IPS-18a (cell line): ENCODE measurements around the gene STIM2.
"Not testable (repeated sequence)": the region's sequence is repeated elsewhere in the genome, so short reads cannot be mapped to it uniquely, and the experiment has no call there.

Experiments
- H3K27ac ChIP-seq: one replicate; pipeline ENCODE4 v1.5.1; 2013; ENCODE audit warnings: low read length
- H3K27me3 ChIP-seq: one replicate; pipeline ENCODE4 v1.6.1; 2013; ENCODE audit warnings: mild to moderate bottlenecking, low read length; ENCODE audit not compliant: control insufficient read depth, insufficient read depth
- H3K36me3 ChIP-seq: one replicate; pipeline ENCODE4 v1.6.1; 2013; ENCODE audit warnings: low read depth, low read length; ENCODE audit not compliant: control insufficient read depth
- H3K4me1 ChIP-seq: one replicate; pipeline ENCODE4 v1.6.1; 2013; ENCODE audit warnings: low read depth, low read length; ENCODE audit not compliant: control insufficient read depth
- H3K4me3 ChIP-seq: one replicate; pipeline ENCODE4 v1.5.1; 2013; ENCODE audit warnings: low read length
- H3K9ac ChIP-seq: one replicate; pipeline ENCODE4 v1.6.1; 2013; ENCODE audit warnings: mild to moderate bottlenecking, low read length, moderate library complexity
- H3K9me3 ChIP-seq: one replicate; pipeline ENCODE4 v1.6.1; 2013; ENCODE audit warnings: low read depth, low read length; ENCODE audit not compliant: control insufficient read depth

Gene STIM2

GRCh38 chr4:27023366-27023765 is 162.7 kb downstream of the STIM2 start:
- H3K4me1 ChIP-seq: peaks cover 5% of the 10 kb centered on the region
- H3K9me3 ChIP-seq: no peaks in the 10 kb centered on the region
- no peak overlapping the region for H3K27ac ChIP-seq
- H3K27me3 ChIP-seq: no peaks in the 10 kb centered on the region
- H3K4me3 ChIP-seq: no peak overlapping the region
- no peak overlapping the region for H3K9ac ChIP-seq
- peaks cover 4% of the 10 kb centered on the region for H3K36me3 ChIP-seq

GRCh38 chr4:27024805-27025204 is 164.2 kb downstream of the STIM2 start:
- H3K9me3 ChIP-seq: no peaks in the 10 kb centered on the region
- H3K27ac ChIP-seq: no peak overlapping the region
- H3K4me1 ChIP-seq: peaks cover 5% of the 10 kb centered on the region
- peaks cover 4% of the 10 kb centered on the region for H3K36me3 ChIP-seq
- H3K27me3 ChIP-seq: no peaks in the 10 kb centered on the region
- H3K4me3 ChIP-seq: no peak overlapping the region
- no peak overlapping the region for H3K9ac ChIP-seq

GRCh38 chr4:27027428-27027827 is 166.8 kb downstream of the STIM2 start:
- no peak overlapping the region for H3K9ac ChIP-seq
- H3K36me3 ChIP-seq: no peaks in the 10 kb centered on the region
- no peaks in the 10 kb centered on the region for H3K9me3 ChIP-seq
- H3K27me3 ChIP-seq: no peaks in the 10 kb centered on the region
- H3K4me3 ChIP-seq: no peak overlapping the region
- H3K4me1 ChIP-seq: peaks cover 5% of the 10 kb centered on the region
- H3K27ac ChIP-seq: no peak overlapping the region

- H3K4me3 ChIP-seq, H3K4me1 ChIP-seq, H3K27ac ChIP-seq, H3K9ac ChIP-seq, H3K36me3 ChIP-seq, H3K9me3 ChIP-seq, H3K27me3 ChIP-seq: not testable (repeated sequence)
These were observed 174.5 kb downstream of the STIM2 start for GRCh38 chr4:27035127-27035526.

GRCh38 chr4:27040356-27040755 is 179.7 kb downstream of the STIM2 start:
- H3K4me1 ChIP-seq: no peaks in the 10 kb centered on the region
- peaks cover 3% of the 10 kb centered on the region for H3K9me3 ChIP-seq
- H3K9ac ChIP-seq: no peak overlapping the region
- no peaks in the 10 kb centered on the region for H3K36me3 ChIP-seq
- H3K27ac ChIP-seq: no peak overlapping the region
- no peaks in the 10 kb centered on the region for H3K27me3 ChIP-seq
- no peak overlapping the region for H3K4me3 ChIP-seq

GRCh38 chr4:27042411-27042810 is 181.8 kb downstream of the STIM2 start:
- H3K27me3 ChIP-seq: no peaks in the 10 kb centered on the region
- no peak overlapping the region for H3K27ac ChIP-seq
- H3K36me3 ChIP-seq: no peaks in the 10 kb centered on the region
- no peaks in the 10 kb centered on the region for H3K4me1 ChIP-seq
- no peak overlapping the region for H3K4me3 ChIP-seq
- no peak overlapping the region for H3K9ac ChIP-seq
- no peaks in the 10 kb centered on the region for H3K9me3 ChIP-seq

GRCh38 chr4:27043200-27043599 is 182.6 kb downstream of the STIM2 start:
- Histone ChIP-seq H3K9ac (no peak overlapping the region), H3K4me3 (no peak overlapping the region), H3K36me3 (no peaks in the 10 kb centered on the region), H3K4me1 (no peaks in the 10 kb centered on the region), H3K27me3 (no peaks in the 10 kb centered on the region), H3K9me3 (no peaks in the 10 kb centered on the region), H3K27ac (no peak overlapping the region)

- Histone ChIP-seq H3K36me3 (no peaks in the 10 kb centered on the region), H3K4me3 (no peak overlapping the region), H3K9ac (no peak overlapping the region), H3K4me1 (peaks cover 6% of the 10 kb centered on the region), H3K27ac (no peak overlapping the region), H3K27me3 (no peaks in the 10 kb centered on the region), H3K9me3 (no peaks in the 10 kb centered on the region)
These were observed 186.2 kb downstream of the STIM2 start for GRCh38 chr4:27046851-27047250.

GRCh38 chr4:27048429-27049238 is 188.0 kb downstream of the STIM2 start:
- Histone ChIP-seq H3K9ac (no peak overlapping the region), H3K36me3 (no peaks in the 10 kb centered on the region), H3K27me3 (no peaks in the 10 kb centered on the region), H3K4me1 (peaks cover 6% of the 10 kb centered on the region), H3K4me3 (no peak overlapping the region), H3K27ac (no peak overlapping the region), H3K9me3 (no peaks in the 10 kb centered on the region)

- Histone ChIP-seq H3K9me3 (no peaks in the 10 kb centered on the region), H3K27me3 (no peaks in the 10 kb centered on the region), H3K4me1 (peaks cover 6% of the 10 kb centered on the region), H3K4me3 (no peak overlapping the region), H3K27ac (no peak overlapping the region), H3K9ac (no peak overlapping the region), H3K36me3 (no peaks in the 10 kb centered on the region)
These were observed 188.7 kb downstream of the STIM2 start for GRCh38 chr4:27049239-27049829.

- Histone ChIP-seq H3K9me3 (no peaks in the 10 kb centered on the region), H3K36me3 (no peaks in the 10 kb centered on the region), H3K4me3 (no peak overlapping the region), H3K4me1 (peaks cover 6% of the 10 kb centered on the region), H3K27me3 (no peaks in the 10 kb centered on the region), H3K9ac (no peak overlapping the region), H3K27ac (no peak overlapping the region)
These were observed 190.1 kb downstream of the STIM2 start for GRCh38 chr4:27050731-27051130.

- H3K27me3 ChIP-seq: no peaks in the 10 kb centered on the region
- H3K9me3 ChIP-seq: no peaks in the 10 kb centered on the region
- no peak overlapping the region for H3K9ac ChIP-seq
- H3K36me3 ChIP-seq: no peaks in the 10 kb centered on the region
- no peak overlapping the region for H3K4me3 ChIP-seq
- no peaks in the 10 kb centered on the region for H3K4me1 ChIP-seq
- no peak overlapping the region for H3K27ac ChIP-seq
These were observed 194.7 kb downstream of the STIM2 start for GRCh38 chr4:27055221-27055760.
